HepG2 (cell line): ENCODE measurements around the gene PRKCZ. TPM values are rescaled to one million over a fixed set of nuclear protein-coding genes. Genes with fewer than 3 reads are reported as not detected.

Experiments used
- ARID5B ChIP-seq: IDR thresholded peaks from 2 replicates; pipeline ENCODE4 v1.4.0; 2020; ENCODE audit warnings: mild to moderate bottlenecking, missing genetic modification reagents
- ATAD3A ChIP-seq: sonication (generic); formaldehyde crosslinking; IDR thresholded peaks from 2 replicates; pipeline ENCODE4 v1.4.0; 2020; ENCODE audit warnings: missing genetic modification reagents
- ATRX ChIP-seq: sonication (generic); formaldehyde crosslinking; IDR thresholded peaks from 2 replicates; pipeline ENCODE4 v1.4.0; 2020; ENCODE audit warnings: missing genetic modification reagents, borderline replicate concordance
- BCL3 ChIP-seq: sonication (generic); formaldehyde crosslinking; IDR thresholded peaks from 2 replicates; pipeline ENCODE4 v1.5.1; 2020; ENCODE audit warnings: mild to moderate bottlenecking, missing genetic modification reagents, moderate library complexity
- E2F1 ChIP-seq: sonication (generic); formaldehyde crosslinking; IDR thresholded peaks from 2 replicates; pipeline ENCODE4 v1.5.0; 2020; ENCODE audit warnings: missing genetic modification reagents
- MLLT10 ChIP-seq: sonication (generic); formaldehyde crosslinking; IDR thresholded peaks from 2 replicates; pipeline ENCODE4 v1.4.0; 2020; ENCODE audit warnings: missing genetic modification reagents
- SIX4 ChIP-seq: sonication (generic); formaldehyde crosslinking; IDR thresholded peaks from 2 replicates; pipeline ENCODE4 v1.4.0; 2020; ENCODE audit warnings: missing genetic modification reagents
- TEAD2 ChIP-seq: sonication (generic); formaldehyde crosslinking; IDR thresholded peaks from 2 replicates; pipeline ENCODE4 v1.9.0; 2021; ENCODE audit warnings: missing genetic modification reagents
- TIGD3 ChIP-seq: sonication (generic); formaldehyde crosslinking; IDR thresholded peaks from 2 replicates; pipeline ENCODE4 v1.5.1; 2020; ENCODE audit warnings: mild to moderate bottlenecking, missing genetic modification reagents, borderline replicate concordance
- U2AF2 ChIP-seq: fragments of 200-400 bp; formaldehyde crosslinking; IDR thresholded peaks from 2 replicates; pipeline ENCODE4 v1.6.1; 2017; ENCODE audit warnings: low read depth, mild to moderate bottlenecking, low read length
- YY1 ChIP-seq: IDR thresholded peaks from 2 replicates; pipeline ENCODE4 v1.6.1; 2011; ENCODE audit warnings: low read length, low read depth, moderate library complexity, mild to moderate bottlenecking; ENCODE audit not compliant: insufficient read depth, insufficient replicate concordance
- ZNF550 ChIP-seq: sonication (generic); formaldehyde crosslinking; IDR thresholded peaks from 2 replicates; pipeline ENCODE4 v1.4.0; 2020; ENCODE audit warnings: mild to moderate bottlenecking, missing genetic modification reagents, borderline replicate concordance
- ZNF770 ChIP-seq: sonication (generic); formaldehyde crosslinking; IDR thresholded peaks from 2 replicates; pipeline ENCODE4 v1.5.0; 2020; ENCODE audit warnings: mild to moderate bottlenecking, missing genetic modification reagents
- polyA plus RNA-seq, 8 experiments: library from polyadenylated mRNA; depleted of rRNA in 3 of 8; stranded (reverse) in 7 of 8; unstranded in 1 of 8; fragments of >200 nt; fragmentation: Illumina TruSeq in 4 of 8; extraction: Trizol in 4 of 8; gene quantifications; 2 replicates each; pipeline versions ENCODE4 v1.2.1 to v1.2.3, GENCODE V29; 2011 to 2016; ENCODE audit warnings: low read depth in 4 of 8, missing spikeins in 1 of 8, mixed read lengths in 1 of 8; ENCODE audit not compliant: insufficient read depth in 1 of 8
- total RNA-seq, 5 experiments: library from RNA; depleted of rRNA; stranded (reverse); fragments of >200 nt; fragmentation: Illumina TruSeq; extraction: Trizol; gene quantifications; 2 replicates each; pipeline ENCODE4 v1.2.3, GENCODE V29; 2016; ENCODE audit warnings: low read depth in 1 of 5

The PRKCZ gene
- total and polyA plus RNA-seq, 2 of the 13 experiments (the other 11 are each of a cell fraction or from before 2014, with no cell fraction given): 34.7 to 85.2 TPM

- TF ChIP-seq E2F1 (no peak), ATAD3A (no peak), U2AF2 (no peak; the same call in 1 of the 2 replicates), MLLT10 (CRISPR knock-in tag) (no peak), BCL3 (CRISPR knock-in tag) (peak; percentile 79; the same call in 1 of the 2 replicates), ATRX (CRISPR knock-in tag) (no peak), SIX4 (CRISPR knock-in tag) (no peak), TEAD2 (CRISPR knock-in tag) (0 out of 2 replicates have a peak, but pooled peaks have one; percentile 7), ARID5B (CRISPR knock-in tag) (peak; percentile 57; the same call in 1 of the 2 replicates), TIGD3 (no peak), YY1 (peak; percentile 11), ZNF770 (CRISPR knock-in tag) (peak; percentile 93), ZNF550 (no peak)
These were observed 84.6 kb downstream of the PRKCZ start (continued) for GRCh38 chr1:2134621-2135307.
